Stimulated activated CD4-positive, alpha-beta T cell treated with anti-CD3 and anti-CD28 coated beads, Interleukin-1b, Interleukin-23, amount 100 ng/mL, for 24 hours (primary cell): ENCODE data around the gene PPDPF.
"Not testable (repeated sequence)": the region's sequence is repeated elsewhere in the genome, so short reads cannot be mapped to it uniquely, and the experiment has no call there.

Experiments
- DNase-seq, 4 experiments: peaks; one replicate each; pipeline ENCODE4 v3.0.0-alpha.2; 2020; ENCODE audit warnings: low read depth in 4 of 4, low spot score in 1 of 4

Gene PPDPF

DNA sequence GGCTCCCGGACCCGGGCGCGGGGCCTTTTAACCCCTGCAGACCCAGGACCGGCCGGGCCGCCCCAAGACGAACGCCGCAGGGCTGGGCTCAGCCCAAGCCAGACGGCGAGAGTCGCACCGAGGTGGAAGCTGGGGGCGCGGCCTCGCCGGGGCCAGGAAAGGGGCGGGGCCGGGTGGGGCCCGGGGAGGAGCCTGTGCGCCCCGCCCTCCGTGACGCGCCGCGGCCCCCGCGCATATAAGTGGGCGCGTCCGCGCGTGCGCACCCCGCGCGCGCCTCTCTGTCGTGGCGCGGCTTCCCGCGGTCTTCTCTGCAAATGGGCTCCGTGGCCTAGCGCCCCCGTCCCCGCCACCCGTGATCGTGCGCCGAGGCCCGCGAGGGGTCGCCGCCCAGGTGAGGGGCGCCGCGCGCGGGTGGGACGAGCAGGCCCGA, at the start of gene PPDPF:
Gene PPDPF (plus strand): TSS at position 262 of the 430 bp plus-strand sequence. CDS start 544 bp downstream, outside the sequence.
- peak; percentile 59 to 75 (median 72) for DNase-seq

- DNase-seq, result no peak
These were observed 49.4 kb upstream of the PPDPF start for GRCh38 chr20:63471002-63471716.

- DNase-seq, result no peak
These were observed 48.9 kb upstream of the PPDPF start for GRCh38 chr20:63471717-63471980.

GRCh38 chr20:63471981-63472831, 48.4 kb upstream of the PPDPF start, which contains the start of gene KCNQ2:
Gene KCNQ2 (minus strand): TSS chr20:63472655. CDS start chr20:63472463, 192 bp downstream.
- peak in 1 of 4 experiments; percentile 22 for DNase-seq

- no peak for DNase-seq
These were observed 47.6 kb upstream of the PPDPF start for GRCh38 chr20:63472862-63473390.

GRCh38 chr20:63473555-63474449, 46.8 kb upstream of the PPDPF start:
- DNase-seq, result no peak

DNA sequence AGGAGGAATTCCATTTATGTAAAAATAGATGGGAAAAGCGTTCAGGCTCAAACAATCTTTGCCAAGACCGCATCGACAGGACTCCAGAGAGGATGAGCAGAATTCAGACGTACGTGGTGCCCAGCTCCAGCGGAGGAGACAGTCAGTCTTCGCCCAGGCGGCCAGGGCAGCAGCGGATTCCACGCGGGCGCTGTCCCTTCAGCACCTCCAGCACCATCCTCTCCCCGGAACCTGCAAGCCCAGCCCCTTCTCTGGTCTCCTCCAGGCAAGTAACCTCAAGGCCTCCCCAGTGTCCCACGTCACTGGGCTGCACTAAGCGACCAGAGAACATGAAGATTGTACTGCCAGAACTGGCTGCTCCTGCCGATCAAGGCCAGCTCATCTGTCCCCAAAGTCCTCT, 45.4 kb upstream of the PPDPF start:
- DNase-seq, result no peak

- no peak for DNase-seq
These were observed 43.4 kb upstream of the PPDPF start for GRCh38 chr20:63477061-63477616.

DNA sequence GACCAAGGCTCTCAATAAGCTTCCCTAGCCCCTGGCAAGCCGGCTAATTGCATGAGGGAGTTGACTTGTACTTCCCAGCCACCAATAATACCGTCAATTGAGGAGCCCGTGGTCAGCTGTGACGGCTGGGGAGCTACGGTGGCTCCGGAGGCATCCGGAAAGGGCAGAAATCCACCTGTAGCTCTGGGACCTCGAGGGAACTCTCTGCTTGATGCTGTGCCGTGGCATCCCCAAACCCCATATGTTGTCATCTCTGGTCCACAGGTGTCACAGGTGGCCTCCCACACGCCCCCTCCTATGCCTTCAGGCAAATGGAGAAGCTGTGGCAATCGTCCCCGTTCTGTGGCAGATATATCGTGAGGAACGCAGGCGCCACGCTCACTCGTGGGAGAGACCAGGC, 42.6 kb upstream of the PPDPF start:
- DNase-seq, result no peak

GRCh38 chr20:63478346-63479302, 41.9 kb upstream of the PPDPF start:
- no peak for DNase-seq

GRCh38 chr20:63479695-63480419, 40.7 kb upstream of the PPDPF start:
- not testable (repeated sequence) for DNase-seq

DNA sequence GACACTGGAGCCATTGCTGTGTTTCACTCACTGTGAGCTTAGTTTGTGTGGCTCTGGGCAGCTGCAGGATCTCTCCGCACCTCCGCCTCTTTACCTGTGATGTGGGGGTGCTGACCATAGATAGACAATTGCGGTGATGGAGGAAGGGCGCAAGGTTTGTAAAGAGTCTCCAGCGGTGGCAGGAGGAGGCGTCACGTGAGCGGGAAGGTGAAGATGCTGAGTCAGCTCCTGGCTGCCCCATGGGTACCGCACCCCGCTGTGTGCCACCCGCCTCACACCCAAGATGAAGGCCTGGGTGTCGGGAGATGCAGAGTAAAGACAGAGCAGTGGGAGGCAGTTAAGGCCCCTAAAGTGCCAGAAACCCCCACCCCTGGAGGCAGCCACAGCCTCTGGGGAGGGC, 39.1 kb upstream of the PPDPF start:
- DNase-seq, result no peak

DNA sequence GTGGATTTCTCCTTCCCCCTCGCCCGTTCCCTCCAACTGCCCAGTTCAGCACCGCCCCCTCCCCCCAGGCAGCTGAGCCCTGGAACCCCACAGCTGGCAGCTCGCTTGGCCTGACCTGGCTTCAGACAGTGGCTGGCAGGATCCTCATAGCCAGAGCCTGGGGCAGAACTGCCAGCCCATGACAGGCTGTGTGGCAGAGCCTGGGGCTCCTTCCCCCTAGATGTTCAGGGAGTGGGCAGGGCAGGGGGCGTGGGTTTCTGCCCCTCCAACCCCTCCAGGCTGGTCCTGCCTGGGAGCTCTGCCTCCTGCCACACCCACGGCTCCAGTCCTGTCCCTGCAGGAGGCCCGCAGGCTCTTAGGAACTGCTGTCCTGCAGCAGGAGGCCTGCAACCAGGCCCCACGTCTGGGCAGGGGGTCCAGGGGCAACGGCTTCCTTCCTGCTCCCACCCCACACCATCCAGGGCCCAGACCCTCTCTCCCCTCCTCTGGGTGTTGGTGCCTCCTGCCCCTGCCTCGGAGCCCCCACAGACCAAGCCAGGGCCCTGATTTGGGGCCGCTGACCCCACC, 38.5 kb upstream of the PPDPF start:
- DNase-seq, result no peak

GRCh38 chr20:63483834-63484233, 36.7 kb upstream of the PPDPF start:
- DNase-seq, result no peak

- no peak for DNase-seq
These were observed 36.3 kb upstream of the PPDPF start for GRCh38 chr20:63484236-63484635.

GRCh38 chr20:63484651-63485403, 35.7 kb upstream of the PPDPF start:
- no peak for DNase-seq

- DNase-seq, result no peak
These were observed 34.2 kb upstream of the PPDPF start for GRCh38 chr20:63486300-63486855.
